HepG2 (cell line): ENCODE data around the gene CXCL8. TPM values are rescaled to one million over a fixed set of nuclear protein-coding genes. Genes with fewer than 3 reads are reported as not detected.

ENCODE experiments used
- ATAC-seq: fragments of 200-7000 bp; cut with Tn5 transposase; 3 replicates; pipeline ENCODE4 v1.9.1; 2020; ENCODE audit warnings: mild to moderate bottlenecking, moderate library complexity
- BruUV-seq: library from RNA; stranded (reverse); fragments of 400-500 nt; replicated peaks from 2 replicates; lab custom pipeline; 2021; lab: Mats Ljungman, UMichigan
- CTCF ChIA-PET: fragments of 300-600 bp; formaldehyde crosslinking; extraction: SDS; loops from one replicate; lab custom pipeline; 2021; ENCODE audit warnings: low total read pairs, inconsistent platforms, low intra/inter-chr PET ratio; lab: Yijun Ruan, JAX
- POLR2A ChIA-PET: fragments of 350-600 bp; sonication (Branson Sonifier 250); formaldehyde crosslinking; loops from one replicate; lab custom pipeline; 2020; ENCODE audit warnings: antibody characterized with exemption, inconsistent platforms; lab: Yijun Ruan, JAX
- DNase-seq: peaks from one replicate; pipeline ENCODE4 v3.0.0-alpha.2; 2015; ENCODE audit warnings: low spot score
- FAIRE-seq: peaks from 3 replicates; lab custom pipeline; 2011; peaks lifted over from hg19 to GRCh38; lab: Jason Lieb, UNC
- H2AFZ ChIP-seq: one replicate; pipeline ENCODE4 v1.6.1; 2011; ENCODE audit warnings: low read length, inconsistent platforms
- H3K27ac ChIP-seq: fragments of 300-600 bp; 3 replicates; pipeline ENCODE4 v1.8.0; 2011; ENCODE audit warnings: mixed run types, mild to moderate bottlenecking, mixed read lengths, low read length, inconsistent platforms; ENCODE audit not compliant: insufficient read depth; ENCODE audit errors: extremely low read length
- H3K27me3 ChIP-seq, 2 experiments: fragments of 200-600 bp in 1 of 2; 2 replicates in 1 of 2; 3 replicates in 1 of 2; pipeline versions ENCODE4 v1.6.0 to v1.8.0; 2011; ENCODE audit warnings: low read length in 2 of 2, mild to moderate bottlenecking in 2 of 2, moderate library complexity in 2 of 2, inconsistent platforms in 1 of 2; ENCODE audit not compliant: insufficient read depth in 2 of 2, control insufficient read depth in 1 of 2
- H3K36me3 ChIP-seq, 2 experiments: fragments of 200-600 bp in 1 of 2; replicated peaks in 1 of 2; 2 replicates in 1 of 2; 3 replicates in 1 of 2; pipeline versions ENCODE4 v1.5.1 to v1.8.0; 2011; ENCODE audit warnings: low read length in 2 of 2, inconsistent platforms in 1 of 2; ENCODE audit not compliant: insufficient read depth in 2 of 2, control insufficient read depth in 1 of 2
- H3K4me1 ChIP-seq: 2 replicates; pipeline ENCODE4 v1.5.1; 2012; ENCODE audit warnings: low read length, inconsistent platforms; ENCODE audit not compliant: insufficient read depth
- H3K4me2 ChIP-seq: 2 replicates; pipeline ENCODE4 v1.6.0; 2011; ENCODE audit warnings: low read depth, low read length, inconsistent platforms
- H3K4me3 ChIP-seq, 3 experiments: fragments of 200-600 bp in 1 of 3; sonication (generic), shearing (Covaris generic) in 1 of 3; replicated peaks in 1 of 3; 2 replicates each; pipeline ENCODE4 v1.5.1; 2011 to 2016; ENCODE audit warnings: low read length in 3 of 3, inconsistent platforms in 2 of 3, low read depth in 2 of 3, mild to moderate bottlenecking in 2 of 3, control low read depth in 1 of 3, mixed read lengths in 1 of 3; ENCODE audit not compliant: insufficient read depth in 1 of 3
- H3K79me2 ChIP-seq: one replicate; pipeline ENCODE4 v1.6.1; 2011; ENCODE audit warnings: low read length, inconsistent platforms; ENCODE audit not compliant: insufficient read depth
- H3K9ac ChIP-seq: 2 replicates; pipeline ENCODE4 v1.6.0; 2011; ENCODE audit warnings: mild to moderate bottlenecking, low read depth, low read length, inconsistent platforms; ENCODE audit not compliant: insufficient read depth
- H3K9me3 ChIP-seq: 2 replicates; pipeline ENCODE4 v1.5.1; 2012; ENCODE audit warnings: mild to moderate bottlenecking, low read length
- H4K20me1 ChIP-seq: 2 replicates; pipeline ENCODE4 v1.6.0; 2011; ENCODE audit warnings: inconsistent platforms, mild to moderate bottlenecking, low read length, moderate library complexity; ENCODE audit not compliant: insufficient read depth
- ATF7 ChIP-seq, 2 experiments: fragments of 450-650 bp in 1 of 2; sonication (generic) in 1 of 2; formaldehyde crosslinking in 1 of 2; IDR thresholded peaks; 2 replicates each; pipeline versions ENCODE4 v1.4.0 to v1.6.1; 2016 to 2020; ENCODE audit warnings: antibody characterized with exemption in 1 of 2, mild to moderate bottlenecking in 1 of 2, missing genetic modification reagents in 1 of 2
- NFKB2 ChIP-seq: sonication (generic); formaldehyde crosslinking; IDR thresholded peaks from 2 replicates; pipeline ENCODE4 v1.4.0; 2020; ENCODE audit warnings: missing genetic modification reagents, borderline replicate concordance
- PRMT3 ChIP-seq: sonication (generic); formaldehyde crosslinking; IDR thresholded peaks from 2 replicates; pipeline ENCODE4 v1.8.1; 2022; ENCODE audit warnings: low read depth, mild to moderate bottlenecking, moderate library complexity, missing genetic modification reagents, borderline replicate concordance
- TEAD3 ChIP-seq: optimal IDR thresholded peaks from 2 replicates; pipeline ENCODE3; 2016; ENCODE audit warnings: borderline replicate concordance
- ZKSCAN1 ChIP-seq: fragments of 150-350 bp; IDR thresholded peaks from 2 replicates; pipeline ENCODE4 v1.6.1; 2014; ENCODE audit warnings: low read length
- ZNF431 ChIP-seq: sonication (generic); formaldehyde crosslinking; IDR thresholded peaks from 2 replicates; pipeline ENCODE4 v1.9.0; 2022; ENCODE audit warnings: missing genetic modification reagents, low read depth, mild to moderate bottlenecking, borderline replicate concordance
- WGBS: methylation state at CpG from one replicate; pipeline ENCODE4 v1.1.6; 2017; ENCODE audit warnings: low lambda C conversion rate; 5-methylcytosine and 5-hydroxymethylcytosine counted together
- in situ Hi-C: cut with HindIII; loops from 2 replicates; pipeline ENCODE4 v1.10.0; 2017; ENCODE audit warnings: low pct_unique_long_range_greater_than_20kb; ENCODE audit not compliant: extremely low pct_ligation_motif_present
- intact Hi-C: fragments of 100-400 bp; cut with micrococcal nuclease; formaldehyde crosslinking; loops from one replicate; pipeline ENCODE4 v1.10.0; 2022; ENCODE audit not compliant: unreplicated experiment
- polyA plus RNA-seq, 8 experiments: library from polyadenylated mRNA; depleted of rRNA in 3 of 8; stranded (reverse) in 7 of 8; unstranded in 1 of 8; fragments of >200 nt; fragmentation: Illumina TruSeq in 4 of 8; extraction: Trizol in 4 of 8; gene quantifications; 2 replicates each; pipeline versions ENCODE4 v1.2.1 to v1.2.3, GENCODE V29; 2011 to 2016; ENCODE audit warnings: low read depth in 4 of 8, missing spikeins in 1 of 8, mixed read lengths in 1 of 8; ENCODE audit not compliant: insufficient read depth in 1 of 8
- total RNA-seq, 5 experiments: library from RNA; depleted of rRNA; stranded (reverse); fragments of >200 nt; fragmentation: Illumina TruSeq; extraction: Trizol; gene quantifications; 2 replicates each; pipeline ENCODE4 v1.2.3, GENCODE V29; 2016; ENCODE audit warnings: low read depth in 1 of 5
- TF ChIP-seq, protein P1 (sequence below): sonication (generic); formaldehyde crosslinking; IDR thresholded peaks from 2 replicates; pipeline ENCODE4 v1.4.0; 2020; ENCODE audit warnings: missing genetic modification reagents
- TF ChIP-seq, protein P2 (sequence below): sonication (generic); formaldehyde crosslinking; conservative IDR thresholded peaks from 2 replicates; pipeline ENCODE4 v1.4.0; 2020; ENCODE audit warnings: mild to moderate bottlenecking, missing genetic modification reagents, moderate library complexity

The CXCL8 gene
- total and polyA plus RNA-seq, 2 of the 13 experiments (the other 11 are each of a cell fraction or from before 2014, with no cell fraction given): 1.8 to 7.8 TPM

- Histone ChIP-seq H3K36me3 (no peaks in the 10 kb centered on the region), H3K4me1 (no peaks in the 10 kb centered on the region), H3K9ac (no peak overlapping the region), H3K9me3 (no peaks in the 10 kb centered on the region), H3K4me3 (no peak overlapping the region), H2AFZ (no peak overlapping the region), H3K27ac (no peak overlapping the region), H3K79me2 (no peaks in the 10 kb centered on the region), H3K27me3 (0 out of 5 replicates have a peak, but pooled peaks cover 0 to 4% of the 10 kb centered on the region in 2 experiments), H4K20me1 (no peaks in the 10 kb centered on the region), H3K4me2 (no peak overlapping the region)
- POLR2A ChIA-PET: no interaction called here
- CTCF ChIA-PET: no interaction called here
- BruUV-seq: no TSS peak
- no peak for ATAC-seq
- TF ChIP-seq, protein P1, sequence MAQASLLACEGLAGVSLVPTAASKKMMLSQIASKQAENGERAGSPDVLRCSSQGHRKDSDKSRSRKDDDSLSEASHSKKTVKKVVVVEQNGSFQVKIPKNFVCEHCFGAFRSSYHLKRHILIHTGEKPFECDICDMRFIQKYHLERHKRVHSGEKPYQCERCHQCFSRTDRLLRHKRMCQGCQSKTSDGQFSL (CRISPR knock-in tag): no peak
- in situ Hi-C loops: no loop called here
- no peak for DNase-seq
- 0% methylated on average over 1 of the region's 1 CpG for WGBS
- no peak for FAIRE-seq
- intact Hi-C loops: no loop called here
Observed at GRCh38 chr4:73721909-73722308, 18.5 kb upstream of the CXCL8 start.

DNA sequence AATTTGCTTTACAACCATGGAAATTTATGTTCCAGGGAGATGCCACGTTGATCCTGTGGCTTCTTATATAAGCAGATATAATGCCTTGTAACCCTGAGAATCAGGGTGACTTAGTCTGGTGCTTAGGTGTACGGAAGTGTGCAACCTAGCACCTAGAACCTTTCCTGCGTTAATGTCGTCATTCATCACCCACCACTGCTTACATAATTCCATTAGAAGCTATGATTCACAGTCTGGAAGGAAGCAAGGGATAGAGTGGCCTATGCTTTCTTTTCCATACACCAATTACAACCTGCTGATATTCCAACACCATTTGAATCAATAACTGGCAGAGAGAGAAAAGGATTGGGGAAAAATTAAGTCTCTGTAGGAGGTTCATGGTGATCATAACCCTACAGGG is 17.3 kb upstream of the CXCL8 start:
- FAIRE-seq (no peak), ATAC-seq (no peak), DNase-seq (no peak)
- Histone ChIP-seq H3K36me3 (no peaks in the 10 kb centered on the region), H3K4me1 (no peaks in the 10 kb centered on the region), H3K9me3 (no peaks in the 10 kb centered on the region), H3K79me2 (no peaks in the 10 kb centered on the region), H4K20me1 (no peaks in the 10 kb centered on the region), H3K27me3 (peaks cover 0 to 3% of the 10 kb centered on the region in 2 experiments; a peak in 1 of 5 replicates), H3K9ac (no peak overlapping the region), H3K4me2 (no peak overlapping the region), H2AFZ (no peak overlapping the region), H3K4me3 (no peak overlapping the region), H3K27ac (no peak overlapping the region)
- in situ Hi-C loops (no loop called here), intact Hi-C loops (no loop called here)
- TF ChIP-seq ZKSCAN1 (no peak), PRMT3 (no peak), NFKB2 (no peak), TEAD3 (CRISPR knock-in tag) (no peak), ATF7 (IDR thresholded peaks at IDR 0.05) (no peak), ATF7 (CRISPR knock-in tag; IDR thresholded peaks at IDR 0.05) (no peak), ZNF431 (no peak)
- TF ChIP-seq, protein P2, sequence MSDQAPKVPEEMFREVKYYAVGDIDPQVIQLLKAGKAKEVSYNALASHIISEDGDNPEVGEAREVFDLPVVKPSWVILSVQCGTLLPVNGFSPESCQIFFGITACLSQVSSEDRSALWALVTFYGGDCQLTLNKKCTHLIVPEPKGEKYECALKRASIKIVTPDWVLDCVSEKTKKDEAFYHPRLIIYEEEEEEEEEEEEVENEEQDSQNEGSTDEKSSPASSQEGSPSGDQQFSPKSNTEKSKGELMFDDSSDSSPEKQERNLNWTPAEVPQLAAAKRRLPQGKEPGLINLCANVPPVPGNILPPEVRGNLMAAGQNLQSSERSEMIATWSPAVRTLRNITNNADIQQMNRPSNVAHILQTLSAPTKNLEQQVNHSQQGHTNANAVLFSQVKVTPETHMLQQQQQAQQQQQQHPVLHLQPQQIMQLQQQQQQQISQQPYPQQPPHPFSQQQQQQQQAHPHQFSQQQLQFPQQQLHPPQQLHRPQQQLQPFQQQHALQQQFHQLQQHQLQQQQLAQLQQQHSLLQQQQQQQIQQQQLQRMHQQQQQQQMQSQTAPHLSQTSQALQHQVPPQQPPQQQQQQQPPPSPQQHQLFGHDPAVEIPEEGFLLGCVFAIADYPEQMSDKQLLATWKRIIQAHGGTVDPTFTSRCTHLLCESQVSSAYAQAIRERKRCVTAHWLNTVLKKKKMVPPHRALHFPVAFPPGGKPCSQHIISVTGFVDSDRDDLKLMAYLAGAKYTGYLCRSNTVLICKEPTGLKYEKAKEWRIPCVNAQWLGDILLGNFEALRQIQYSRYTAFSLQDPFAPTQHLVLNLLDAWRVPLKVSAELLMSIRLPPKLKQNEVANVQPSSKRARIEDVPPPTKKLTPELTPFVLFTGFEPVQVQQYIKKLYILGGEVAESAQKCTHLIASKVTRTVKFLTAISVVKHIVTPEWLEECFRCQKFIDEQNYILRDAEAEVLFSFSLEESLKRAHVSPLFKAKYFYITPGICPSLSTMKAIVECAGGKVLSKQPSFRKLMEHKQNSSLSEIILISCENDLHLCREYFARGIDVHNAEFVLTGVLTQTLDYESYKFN (CRISPR knock-in tag): no peak
- WGBS: 13% methylated on average over 4 of the region's 4 CpGs
- ChIA-PET POLR2A (no interaction called here), CTCF (no interaction called here)
- no TSS peak for BruUV-seq
